HG03558 (cell line): Measurements from ENCODE around the gene ACVR1C.

Experiments used
- ATAC-seq: cut with Tn5 transposase; IDR thresholded peaks from one replicate; pipeline ENCODE4 v1.9.1; 2021; ENCODE audit warnings: moderate number of reproducible peaks; ENCODE audit not compliant: unreplicated experiment; ENCODE audit errors: extremely low read depth

Gene ACVR1C

DNA sequence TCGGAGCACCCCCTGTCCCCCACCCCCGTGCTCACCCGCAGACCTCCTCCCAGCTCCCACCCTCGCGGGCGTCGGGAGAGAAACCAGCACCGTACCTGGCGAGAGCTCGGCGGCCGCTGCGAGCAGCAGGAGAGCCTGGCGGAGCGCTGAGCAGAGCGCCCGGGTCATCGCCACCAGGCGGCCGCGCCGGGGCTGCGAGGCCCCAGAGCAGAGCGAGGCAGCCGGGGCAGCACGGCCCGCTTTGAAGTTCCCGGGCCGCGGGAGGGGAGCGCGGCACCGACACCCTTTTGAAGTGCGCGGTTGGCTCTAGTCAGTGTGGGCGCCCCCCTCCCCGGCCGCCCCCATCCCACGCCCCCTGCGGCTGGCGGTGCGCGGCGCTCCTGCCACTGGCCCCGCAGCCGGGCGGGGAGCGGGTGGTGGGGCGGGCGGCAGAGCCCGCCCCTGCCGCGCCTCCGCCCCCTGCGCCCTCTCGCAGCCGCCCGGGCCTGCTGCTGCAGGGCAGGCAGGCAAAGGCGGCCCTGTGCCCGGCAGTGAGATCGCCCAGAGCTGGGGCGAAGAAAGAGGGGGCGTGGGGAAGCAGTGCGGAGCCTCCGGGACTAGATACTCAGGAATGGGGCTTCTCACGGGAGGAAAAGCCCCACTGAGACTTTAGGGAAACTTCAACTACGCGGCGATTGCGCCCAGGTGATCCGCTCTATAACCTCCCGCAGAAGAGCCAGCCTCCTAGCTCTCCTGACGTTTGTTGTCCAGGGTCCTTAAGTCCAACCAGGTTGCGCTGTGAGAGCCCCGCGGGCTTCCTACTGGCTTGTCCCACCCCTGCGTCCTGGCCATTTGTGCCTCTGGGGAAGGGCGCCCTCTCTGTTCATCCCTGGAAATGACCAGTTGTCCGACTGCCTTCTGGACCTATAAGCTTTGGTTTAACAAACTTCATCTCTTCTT, at the start of gene ACVR1C:
ACVR1C (minus strand) TSS at position 388 of the 939 bp plus-strand sequence; CDS start at position 168, 220 bp downstream.
- peak; percentile 69 for ATAC-seq

DNA sequence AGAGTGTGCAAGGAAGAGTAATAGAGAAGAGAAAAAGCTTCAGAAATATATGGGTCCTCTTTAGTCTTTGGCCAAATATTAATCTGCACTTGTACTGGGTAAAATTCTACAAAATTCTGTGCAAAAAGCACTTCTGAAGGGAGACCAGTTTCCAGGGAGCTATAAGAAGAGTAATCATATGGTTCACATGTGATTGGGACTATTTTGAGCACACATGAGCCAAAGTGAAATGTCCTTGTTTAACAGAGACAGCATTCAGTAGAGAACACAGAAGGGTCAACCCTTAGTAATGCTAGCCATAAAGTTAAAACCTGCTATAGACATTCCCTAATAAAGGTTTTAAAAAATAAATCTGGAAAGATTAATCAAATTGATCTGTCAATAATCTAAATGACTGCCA, 49.3 kb upstream of the ACVR1C start:
- ATAC-seq, result no peak

GRCh38 chr2:157672129-157672528, 43.5 kb upstream of the ACVR1C start:
- no peak for ATAC-seq

DNA sequence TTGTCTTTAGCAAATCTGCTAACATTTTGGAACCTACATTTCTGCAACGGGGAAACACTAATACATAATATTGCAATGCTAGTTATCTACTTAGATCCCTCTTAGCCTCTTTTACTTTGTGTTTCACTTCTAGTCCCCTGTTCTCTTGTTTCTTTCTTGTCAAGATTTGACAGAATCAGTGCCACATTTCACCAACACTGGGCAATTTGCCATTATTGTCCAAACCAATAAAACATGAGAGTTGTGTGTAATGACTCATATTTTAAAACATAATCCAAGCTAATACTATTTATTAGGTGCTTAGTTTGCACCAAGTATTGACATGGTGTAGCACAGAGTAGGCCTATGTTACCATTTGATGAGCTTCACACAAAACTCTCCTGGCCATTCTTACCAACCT, 33.7 kb upstream of the ACVR1C start:
- no peak for ATAC-seq

DNA sequence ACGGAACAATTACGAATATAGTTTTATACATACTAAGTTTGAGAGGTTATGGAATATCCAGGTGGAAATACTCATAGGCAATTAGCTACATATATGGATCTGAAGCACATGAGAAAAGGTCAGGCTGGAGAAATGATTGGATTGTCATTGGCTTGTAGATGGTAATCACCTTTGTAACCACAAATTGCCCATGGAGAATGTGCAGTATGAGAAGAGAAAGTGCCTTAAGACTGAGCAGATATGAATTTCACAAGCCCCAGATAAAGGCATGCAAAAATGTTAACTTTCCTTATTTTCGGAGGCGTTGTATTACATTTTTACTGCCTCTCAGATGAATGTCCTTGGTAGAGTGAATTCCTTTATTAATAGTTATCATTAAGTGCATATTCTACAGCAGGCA, 33.1 kb upstream of the ACVR1C start:
- no peak for ATAC-seq

DNA sequence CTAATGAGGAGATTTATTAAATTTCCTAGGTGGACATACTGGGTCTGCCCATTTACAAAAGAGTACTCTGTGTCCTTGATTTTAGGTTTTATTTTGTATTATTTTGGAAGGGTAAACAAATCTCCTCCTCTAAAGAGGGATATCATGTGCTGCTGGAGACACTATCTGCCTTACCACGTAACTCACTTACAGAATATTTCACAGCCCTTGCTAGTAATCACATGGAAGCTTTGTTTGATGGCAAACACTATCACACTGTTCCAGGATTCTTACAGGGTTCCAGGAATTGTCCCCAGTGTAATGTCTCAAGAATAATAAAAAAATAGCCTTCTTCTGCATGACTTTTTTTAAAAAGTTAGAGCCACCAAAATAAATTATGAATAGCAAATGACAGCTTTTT, 29.2 kb upstream of the ACVR1C start:
- ATAC-seq, result no peak

DNA sequence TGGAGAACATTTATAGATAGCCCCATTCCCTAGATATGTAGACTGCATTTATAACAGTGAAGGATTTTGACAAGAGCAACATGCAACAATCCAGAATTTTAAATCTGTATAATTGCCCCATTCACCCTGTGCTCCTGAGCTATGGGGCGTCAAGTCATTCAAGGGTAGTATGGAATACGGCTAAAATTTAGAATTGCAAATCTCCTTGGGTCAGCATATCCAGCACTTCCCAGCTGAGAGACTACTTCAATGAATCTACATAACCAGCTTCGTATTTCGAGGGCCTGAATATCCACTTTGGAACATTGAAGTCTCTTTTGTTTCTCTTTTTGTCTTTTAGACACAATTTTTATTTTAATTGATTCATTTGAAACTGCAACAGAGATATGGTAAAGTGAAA, 28.4 kb upstream of the ACVR1C start:
- no peak for ATAC-seq

DNA sequence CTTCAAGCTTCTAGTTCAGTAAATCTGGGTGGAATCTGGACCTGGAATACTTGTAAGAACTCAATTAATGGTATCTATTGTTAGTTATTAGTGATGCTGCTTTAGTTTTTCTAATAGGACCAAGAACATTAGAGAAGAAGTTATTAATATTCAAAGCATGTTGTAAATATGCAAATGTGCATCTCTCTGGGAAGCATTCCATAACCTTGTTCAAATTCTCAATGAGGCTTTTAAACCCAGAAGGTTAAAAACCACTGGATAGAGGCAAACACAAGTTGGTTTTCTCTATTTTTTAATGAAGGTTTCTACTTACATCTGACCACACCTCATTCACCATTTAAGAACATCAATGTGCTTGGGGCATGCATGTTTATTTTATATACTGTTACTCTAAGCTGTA, 16.1 kb upstream of the ACVR1C start:
- no peak for ATAC-seq

DNA sequence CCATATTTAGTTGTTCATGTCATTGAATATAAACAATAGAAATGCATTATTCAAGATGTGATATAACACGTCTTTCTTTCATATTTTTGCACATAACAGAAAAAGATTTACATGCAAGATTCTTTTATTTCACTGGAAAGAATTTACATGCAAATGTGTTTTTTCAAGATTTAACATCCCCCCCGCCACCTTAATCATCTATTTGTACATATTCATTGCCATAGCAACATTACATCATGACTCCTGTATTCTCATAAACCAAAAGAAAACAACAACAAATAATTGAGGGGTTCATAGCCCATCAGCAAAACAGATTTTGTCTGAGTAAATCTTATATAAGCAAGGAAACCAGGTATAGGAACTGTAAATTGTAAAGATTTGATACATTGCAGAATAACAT, 3.2 kb upstream of the ACVR1C start:
- ATAC-seq, result no peak

- ATAC-seq, result no peak
Observed at GRCh38 chr2:157627594-157628476, 829 bp downstream of the ACVR1C start.

DNA sequence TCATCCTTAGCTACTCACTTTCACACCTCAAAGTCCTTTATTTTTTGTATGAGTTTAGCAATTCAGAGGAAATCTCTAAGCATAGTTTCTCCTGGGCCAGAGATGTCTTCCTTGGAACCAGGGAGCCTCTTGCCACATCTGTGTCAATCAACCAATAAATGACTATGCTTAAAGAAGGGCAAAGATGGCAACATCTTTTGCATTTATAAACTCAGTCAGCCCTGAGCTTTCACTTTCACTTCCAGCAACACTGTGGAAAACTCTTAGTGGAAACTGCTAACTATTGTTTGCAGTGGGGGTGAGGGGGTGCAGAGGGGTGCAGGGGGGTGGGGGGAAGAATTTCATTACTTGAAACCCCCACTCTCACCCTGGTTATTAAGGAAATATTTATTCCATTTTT, 3.4 kb downstream of the ACVR1C start:
- ATAC-seq, result no peak

GRCh38 chr2:157620956-157621355, 7.7 kb downstream of the ACVR1C start:
- no peak for ATAC-seq

DNA sequence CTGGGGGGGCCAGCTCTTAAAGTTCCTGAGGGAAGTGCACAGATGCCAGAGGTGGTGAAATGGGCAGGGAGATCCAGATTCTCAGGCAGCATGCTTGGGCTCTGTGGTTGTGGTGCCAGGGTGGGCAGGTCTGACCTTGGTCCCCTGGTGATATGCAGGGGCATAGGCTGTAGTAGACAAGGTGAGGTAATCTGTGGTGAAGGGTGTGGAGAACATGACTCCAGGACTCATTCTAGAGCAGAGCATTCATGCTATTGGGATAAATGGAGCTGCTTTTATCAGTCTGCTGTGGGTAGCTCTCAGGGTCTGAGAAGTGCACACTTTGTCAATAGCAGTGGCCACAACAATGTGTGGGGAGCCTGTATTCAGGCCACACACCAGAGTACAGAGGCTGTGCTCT, 16.9 kb downstream of the ACVR1C start:
- no peak for ATAC-seq

- ATAC-seq, result no peak
Observed at GRCh38 chr2:157611110-157611509, 17.6 kb downstream of the ACVR1C start.

DNA sequence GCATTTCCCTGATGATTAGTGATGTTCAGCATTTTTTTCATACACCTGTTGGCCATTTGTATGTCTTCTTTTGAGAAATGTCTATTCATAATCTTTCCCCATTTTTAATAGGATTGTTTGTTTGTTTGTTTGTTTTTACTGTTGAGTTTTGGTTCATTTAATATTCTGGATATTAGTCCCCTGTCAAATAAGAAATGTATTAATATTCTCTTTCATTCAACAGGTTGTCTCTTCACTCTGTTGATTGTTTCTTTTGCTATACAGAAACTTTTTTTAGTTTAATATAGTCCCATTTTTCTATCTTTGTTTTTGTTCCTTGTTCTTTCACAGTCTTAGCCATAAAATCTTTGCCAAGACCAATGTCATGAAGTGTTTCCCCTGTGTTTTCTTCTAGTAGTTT, 22.1 kb downstream of the ACVR1C start:
- no peak for ATAC-seq

DNA sequence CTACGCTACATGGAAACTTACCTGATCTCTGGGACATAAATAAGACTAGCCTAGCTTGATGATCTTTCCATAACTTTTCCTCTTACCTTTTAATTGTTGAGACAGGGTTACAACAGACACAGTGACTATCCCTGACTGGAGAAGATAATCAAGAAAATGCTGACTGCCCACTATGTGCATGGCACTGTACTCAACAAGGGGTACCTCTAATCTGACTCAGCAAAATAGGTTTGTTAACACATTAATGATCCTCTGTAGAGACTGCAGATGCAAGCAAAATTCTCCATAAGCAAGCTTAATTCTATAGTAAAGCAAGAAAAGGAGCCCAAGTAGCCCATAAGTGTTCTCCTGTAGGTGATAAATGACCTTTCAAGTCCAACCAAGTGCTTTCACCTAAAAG, 25.5 kb downstream of the ACVR1C start:
- no peak for ATAC-seq

DNA sequence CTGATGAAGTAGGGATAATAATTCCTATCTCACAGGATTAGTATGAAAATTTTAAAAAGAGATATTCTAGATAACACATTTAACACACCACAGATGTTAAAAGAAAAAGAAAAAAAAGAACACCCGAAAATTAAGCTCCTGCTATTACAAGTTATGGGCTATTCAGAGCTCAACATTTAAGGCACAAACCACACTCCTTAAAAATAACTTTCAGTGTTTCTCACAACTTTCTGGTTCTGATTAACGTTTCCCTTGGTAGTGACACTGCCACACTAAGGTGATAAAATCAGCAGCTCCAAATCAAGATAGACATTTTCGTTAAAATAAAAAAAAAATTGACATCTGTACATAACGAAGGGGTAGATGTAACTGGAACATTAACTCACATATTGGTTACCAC, 26.9 kb downstream of the ACVR1C start:
- no peak for ATAC-seq

DNA sequence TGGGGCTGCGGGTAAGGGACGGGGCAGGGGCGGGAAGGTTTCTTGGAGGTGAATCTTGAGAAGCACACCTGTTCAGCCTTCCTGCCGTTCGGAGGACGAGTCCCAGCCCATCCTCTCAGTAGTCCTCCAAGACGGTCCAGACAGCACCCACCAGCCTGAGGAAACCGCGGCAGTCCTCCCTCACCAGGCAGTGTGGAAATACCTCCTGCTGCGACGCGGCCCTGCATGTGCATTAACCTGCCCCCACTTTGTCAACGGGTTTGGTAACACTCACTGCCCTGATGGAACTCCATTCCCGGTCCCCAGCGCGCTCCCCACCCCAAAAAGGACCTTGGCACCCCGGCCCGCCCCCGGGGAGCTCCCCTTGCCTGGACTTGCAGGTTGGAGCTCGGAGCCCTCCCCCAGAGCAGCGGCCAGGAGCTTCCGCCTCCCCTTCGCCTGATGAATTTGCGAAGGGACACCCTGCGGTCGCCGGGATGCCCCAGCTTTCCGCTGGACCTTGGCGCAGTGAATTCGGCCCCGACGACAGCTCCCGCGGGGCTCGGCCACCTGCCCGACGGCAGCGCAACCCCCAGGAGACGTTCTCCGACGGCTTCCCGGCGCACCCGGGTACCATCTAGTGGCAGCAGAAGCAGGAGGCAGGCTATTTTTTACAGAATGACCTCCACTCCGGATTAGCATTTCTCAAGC, 31.5 kb downstream of the ACVR1C start:
- ATAC-seq, result no peak

DNA sequence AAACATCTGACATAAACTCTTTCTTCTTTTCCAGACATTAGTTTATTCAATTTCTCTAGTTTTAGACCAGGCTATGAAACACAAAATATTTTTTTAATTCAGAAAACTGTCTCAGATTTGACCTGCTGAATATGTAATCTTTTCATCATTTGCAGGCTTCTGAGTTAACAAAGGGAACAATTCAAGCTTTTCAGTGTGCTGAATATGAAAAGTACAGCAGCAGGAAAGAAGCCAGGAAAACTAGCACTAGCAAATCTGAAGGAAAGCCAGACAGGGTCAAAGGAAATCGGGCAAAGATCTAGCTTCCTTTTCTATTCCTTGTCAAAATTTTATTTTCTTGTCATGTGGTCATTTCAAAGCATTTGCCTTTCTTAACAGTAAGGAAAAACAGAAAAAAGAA, 35.3 kb downstream of the ACVR1C start:
- no peak for ATAC-seq

DNA sequence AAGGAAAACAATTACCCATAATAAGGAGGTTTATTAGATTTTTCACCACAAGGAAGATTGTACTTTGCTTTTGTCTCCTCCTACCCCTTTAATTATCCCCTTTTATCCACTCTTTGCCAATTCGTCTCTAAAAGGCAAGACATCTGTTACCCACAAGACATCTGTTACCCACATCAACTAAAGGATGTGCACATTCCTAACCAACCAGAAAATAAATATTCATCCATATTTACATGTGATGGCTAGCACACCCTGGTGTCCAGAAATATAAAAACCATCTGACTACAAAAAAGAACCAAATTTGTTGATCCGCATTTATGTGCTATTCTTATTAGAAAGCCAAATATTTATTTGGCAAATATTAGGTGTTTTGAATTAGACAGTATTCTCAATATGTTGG, 35.7 kb downstream of the ACVR1C start:
- ATAC-seq, result no peak

DNA sequence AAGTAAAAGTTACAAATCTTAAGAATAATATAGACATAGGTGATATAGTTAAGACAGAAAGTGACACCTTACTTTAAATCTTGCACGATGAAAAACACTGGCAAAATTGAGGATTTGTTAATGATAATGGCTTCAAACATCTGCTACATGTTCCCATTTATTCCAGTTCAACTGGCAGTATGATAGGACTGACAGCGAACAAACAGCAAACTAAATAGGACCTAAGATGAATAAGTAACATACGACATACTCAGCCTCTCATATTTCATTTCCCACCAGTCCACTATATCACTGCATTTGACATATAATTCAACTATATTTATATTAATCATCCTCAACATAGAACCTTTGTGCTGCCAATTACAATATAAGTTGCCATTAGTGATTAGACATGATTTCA, 36.3 kb downstream of the ACVR1C start:
- no peak for ATAC-seq
